NCI-H1105 treated with DMSO at 0.1 percent for 48 hours (cell line): Measurements from ENCODE around the gene PHF23.

Experiments
- DNase-seq: peaks from one replicate; lab custom pipeline; 2025; lab: John Stamatoyannopoulos, UW

Gene PHF23

GRCh38 chr17:7237761-7238419 is 1.4 kb downstream of the PHF23 start:
- DNase-seq, result peak; percentile 23

GRCh38 chr17:7237266-7237760 is 1.9 kb downstream of the PHF23 start:
- DNase-seq, result no peak

GRCh38 chr17:7236808-7237207 is 2.4 kb downstream of the PHF23 start:
- no peak for DNase-seq

- DNase-seq, result no peak
Observed at GRCh38 chr17:7235693-7236665, 3.3 kb downstream of the PHF23 start.

GRCh38 chr17:7234083-7234951 is 4.9 kb downstream of the PHF23 start, which contains the start of gene DVL2:
Gene DVL2, minus strand, starts transcription at chr17:7234517. Its CDS starts 255 bp downstream, at chr17:7234262.
- DNase-seq, result peak; percentile 95

GRCh38 chr17:7233701-7234082 is 5.6 kb downstream of the PHF23 start:
- DNase-seq, result no peak

- DNase-seq, result no peak
Observed at GRCh38 chr17:7232114-7232513, 7.1 kb downstream of the PHF23 start.

- DNase-seq, result no peak
Observed at GRCh38 chr17:7229504-7229903, 9.8 kb downstream of the PHF23 start.

GRCh38 chr17:7228920-7229319 is 10.3 kb downstream of the PHF23 start:
- no peak for DNase-seq

GRCh38 chr17:7226721-7227710 is 12.2 kb downstream of the PHF23 start:
- DNase-seq, result no peak

- no peak for DNase-seq
Observed at GRCh38 chr17:7225711-7226331, 13.4 kb downstream of the PHF23 start.

GRCh38 chr17:7224661-7225111 is 14.6 kb downstream of the PHF23 start:
- DNase-seq, result no peak

GRCh38 chr17:7224110-7224509 is 15.1 kb downstream of the PHF23 start:
- no peak for DNase-seq

GRCh38 chr17:7223375-7223774 is 15.9 kb downstream of the PHF23 start:
- no peak for DNase-seq

- no peak for DNase-seq
Observed at GRCh38 chr17:7222972-7223292, 16.3 kb downstream of the PHF23 start.

- no peak for DNase-seq
Observed at GRCh38 chr17:7222093-7222971, 16.9 kb downstream of the PHF23 start.

GRCh38 chr17:7221278-7222092 is 17.8 kb downstream of the PHF23 start:
- DNase-seq, result no peak

- DNase-seq, result peak; percentile 57
Observed at GRCh38 chr17:7220593-7221277, 18.5 kb downstream of the PHF23 start.
